Gastroesophageal sphincter (tissue), 3 donors: Measurements from ENCODE around the gene RND1.

Experiments
- CTCF ChIP-seq, 4 experiments: fragments of 200-600 bp in 2 of 4; fragments of 450-650 bp in 2 of 4; sonication (generic) in 1 of 4; IDR thresholded peaks; one replicate each; pipeline ENCODE4 v1.5.1; 2017 to 2019; ENCODE audit warnings: antibody characterized with exemption in 4 of 4, mild to moderate bottlenecking in 2 of 4, moderate library complexity in 2 of 4
- POLR2AphosphoS5 ChIP-seq: sonication (generic); formaldehyde crosslinking; IDR thresholded peaks from one replicate; pipeline ENCODE4 v1.6.1; 2017; ENCODE audit warnings: antibody characterized with exemption

- TF ChIP-seq CTCF (IDR thresholded peaks at IDR 0.05) (no peak), POLR2AphosphoS5 (no peak)
Measured at GRCh38 chr12:48861111-48861510, 4.6 kb downstream of the RND1 start.
